IMR-90 (cell line): ENCODE measurements around the gene PLCB3.

ENCODE experiments used
- MAFK ChIP-seq: IDR thresholded peaks from 2 replicates; pipeline ENCODE4 v1.6.1; 2012; ENCODE audit warnings: low read depth, low read length, improper control_type of control experiment
- POLR2A ChIP-seq: IDR thresholded peaks from 2 replicates; pipeline ENCODE4 v1.6.1; 2012; ENCODE audit warnings: mild to moderate bottlenecking, low read depth, low read length
- RFX5 ChIP-seq: IDR thresholded peaks from 2 replicates; pipeline ENCODE4 v1.8.0; 2012; ENCODE audit warnings: low read depth, mild to moderate bottlenecking, low read length, moderate library complexity
- TF ChIP-seq, protein P1 (sequence below): conservative IDR thresholded peaks from 2 replicates; pipeline ENCODE4 v1.5.1; 2012; ENCODE audit warnings: mild to moderate bottlenecking, low read depth, low read length, improper control_type of control experiment
- TF ChIP-seq, protein P2 (sequence below): fragments of 150-350 bp; IDR thresholded peaks from 2 replicates; pipeline ENCODE4 v1.6.1; 2017; ENCODE audit warnings: mild to moderate bottlenecking, antibody characterized with exemption, low read length, low read depth

GRCh38 chr11:64283092-64283491 is 31.8 kb downstream of the PLCB3 start:
- no peak for TF ChIP-seq MAFK
- TF ChIP-seq, protein P1, sequence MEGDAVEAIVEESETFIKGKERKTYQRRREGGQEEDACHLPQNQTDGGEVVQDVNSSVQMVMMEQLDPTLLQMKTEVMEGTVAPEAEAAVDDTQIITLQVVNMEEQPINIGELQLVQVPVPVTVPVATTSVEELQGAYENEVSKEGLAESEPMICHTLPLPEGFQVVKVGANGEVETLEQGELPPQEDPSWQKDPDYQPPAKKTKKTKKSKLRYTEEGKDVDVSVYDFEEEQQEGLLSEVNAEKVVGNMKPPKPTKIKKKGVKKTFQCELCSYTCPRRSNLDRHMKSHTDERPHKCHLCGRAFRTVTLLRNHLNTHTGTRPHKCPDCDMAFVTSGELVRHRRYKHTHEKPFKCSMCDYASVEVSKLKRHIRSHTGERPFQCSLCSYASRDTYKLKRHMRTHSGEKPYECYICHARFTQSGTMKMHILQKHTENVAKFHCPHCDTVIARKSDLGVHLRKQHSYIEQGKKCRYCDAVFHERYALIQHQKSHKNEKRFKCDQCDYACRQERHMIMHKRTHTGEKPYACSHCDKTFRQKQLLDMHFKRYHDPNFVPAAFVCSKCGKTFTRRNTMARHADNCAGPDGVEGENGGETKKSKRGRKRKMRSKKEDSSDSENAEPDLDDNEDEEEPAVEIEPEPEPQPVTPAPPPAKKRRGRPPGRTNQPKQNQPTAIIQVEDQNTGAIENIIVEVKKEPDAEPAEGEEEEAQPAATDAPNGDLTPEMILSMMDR: no peak
- TF ChIP-seq, protein P2, sequence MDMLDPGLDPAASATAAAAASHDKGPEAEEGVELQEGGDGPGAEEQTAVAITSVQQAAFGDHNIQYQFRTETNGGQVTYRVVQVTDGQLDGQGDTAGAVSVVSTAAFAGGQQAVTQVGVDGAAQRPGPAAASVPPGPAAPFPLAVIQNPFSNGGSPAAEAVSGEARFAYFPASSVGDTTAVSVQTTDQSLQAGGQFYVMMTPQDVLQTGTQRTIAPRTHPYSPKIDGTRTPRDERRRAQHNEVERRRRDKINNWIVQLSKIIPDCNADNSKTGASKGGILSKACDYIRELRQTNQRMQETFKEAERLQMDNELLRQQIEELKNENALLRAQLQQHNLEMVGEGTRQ: no peak
- no peak for TF ChIP-seq RFX5
- TF ChIP-seq POLR2A: no peak
